ENCODE results near the gene TMOD1. TPM values are rescaled to one million over a fixed set of nuclear protein-coding genes. Genes with fewer than 3 reads are reported as not detected.
A peak's percentile ranks its signal among the peaks of the same experiment; 100 is the strongest.

Gene TMOD1
- total and polyA plus RNA-seq, 2 of the 8 experiments (the other 6 are each of a cell fraction or from before 2014, with no cell fraction given): 0.17 to 0.88 TPM

DNA sequence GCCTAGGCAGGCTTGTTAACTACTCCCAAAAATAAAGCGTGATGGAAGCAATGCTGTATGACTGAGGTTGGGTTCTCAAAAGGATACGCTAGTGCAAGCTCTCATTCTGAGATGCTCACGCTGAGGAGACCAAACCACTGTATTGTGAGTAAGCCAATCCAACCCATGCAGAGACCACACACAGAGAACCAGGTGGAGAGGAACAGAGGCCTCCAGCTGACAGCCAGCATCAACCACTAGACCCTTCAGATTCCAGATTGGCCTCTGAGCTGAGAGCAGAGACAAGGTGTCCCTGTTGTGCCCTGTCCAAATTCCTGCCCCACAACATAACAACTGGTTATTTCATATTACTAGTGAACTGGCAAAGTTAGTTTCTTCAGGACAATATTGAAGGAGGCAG, 127.2 kb downstream of the TMOD1 start:
- Histone ChIP-seq H4K8ac (ENCODE audit: extremely low read depth, insufficient read depth, low read length) (no peak overlapping the region), H3K36me3 (ENCODE audit: control insufficient read depth in 2 of 4, insufficient read depth in 4 of 4, low read length in 3 of 4) (peaks cover 0 to 27% (median 16%) of the 10 kb centered on the region in 4 experiments; a peak in 7 of 8 replicates), H3K4me3 (ENCODE audit: extremely low read depth in 1 of 4, insufficient read depth in 2 of 4, low read depth in 3 of 4, low read length in 4 of 4) (no peak overlapping the region), H3K4me2 (ENCODE audit: insufficient read depth in 1 of 2, low read depth in 2 of 2, low read length in 2 of 2) (peak overlapping the region; percentile 8 to 29; a peak in 1 of 4 replicates), H2BK20ac (ENCODE audit: low read length) (no peak overlapping the region), H3K23ac (ENCODE audit: insufficient read length) (no peak overlapping the region), H3K18ac (ENCODE audit: extremely low read depth, low read length) (no peak overlapping the region), H3K27ac (ENCODE audit: low read depth, low read length) (no peak overlapping the region), H2BK12ac (ENCODE audit: low read depth, low read length) (no peak overlapping the region), H2BK120ac (replicated peaks; ENCODE audit: low read depth, low read length) (no peak overlapping the region), H3K9me3 (ENCODE audit: insufficient read depth in 2 of 2, low read depth in 1 of 2, low read length in 1 of 2) (0 out of 4 replicates have a peak, but pooled peaks cover 0 to 3% of the 10 kb centered on the region in 2 experiments), H3K4ac (replicated peaks; ENCODE audit: insufficient read length, low read depth, low read length) (no peak overlapping the region), H2AFZ (ENCODE audit: low read length) (no peak overlapping the region), H3K23me2 (ENCODE audit: low read depth, low read length) (no peaks in the 10 kb centered on the region; the same call in 1 of the 2 replicates), H2AK5ac (ENCODE audit: low read depth, low read length) (no peak overlapping the region), H3K27me3 (replicated peaks in 1 of 4; ENCODE audit: control insufficient read depth in 3 of 4, extremely low read depth in 1 of 4, insufficient read depth in 3 of 4, low read length in 3 of 4) (no peaks in the 10 kb centered on the region), H2BK15ac (ENCODE audit: low read length) (no peak overlapping the region), H4K5ac (ENCODE audit: insufficient read length, low read depth, low read length) (no peak overlapping the region), H3K79me2 (ENCODE audit: control insufficient read depth in 1 of 2, insufficient read depth in 2 of 2, low read length in 2 of 2) (peaks cover 9 to 54% of the 10 kb centered on the region in 2 experiments), H3K9ac (replicated peaks in 1 of 4; ENCODE audit: extremely low read depth in 1 of 4, low read depth in 3 of 4, low read length in 3 of 4) (no peak overlapping the region), H2BK5ac (ENCODE audit: low read depth, low read length) (no peak overlapping the region), H4K91ac (replicated peaks; ENCODE audit: insufficient read length, low read length) (no peak overlapping the region), H3K14ac (ENCODE audit: insufficient read length) (no peak overlapping the region), H3K56ac (replicated peaks; ENCODE audit: insufficient read length, low read depth, low read length) (no peak overlapping the region), H3K79me1 (ENCODE audit: low read depth, low read length) (peaks cover 8% of the 10 kb centered on the region; the same call in 1 of the 2 replicates), H3K4me1 (replicated peaks in 1 of 4; ENCODE audit: control insufficient read depth in 3 of 4, insufficient read depth in 4 of 4, low read length in 3 of 4) (peaks cover 0 to 11% (median 4%) of the 10 kb centered on the region in 4 experiments; a peak in 3 of 7 replicates), H4K20me1 (replicated peaks in 1 of 2; ENCODE audit: control insufficient read depth in 1 of 2, insufficient read depth in 2 of 2, low read length in 2 of 2) (peaks cover 3 to 5% of the 10 kb centered on the region in 2 experiments)
- FAIRE-seq: no peak
- DNase-seq (ENCODE audit: low read depth in 1 of 2, low spot score in 2 of 2): no peak
- ChIA-PET CTCF (ENCODE audit: partially characterized antibody) (interaction anchor here (0.6 to 4.0 kb wide), 5 partner anchors 14 to 414 kb away, joined by 3 to 28 read pairs (median 4); no protein-coding TSS in a partner anchor), POLR2A (ENCODE audit: partially characterized antibody) (interaction anchor here (1.0 to 2.2 kb wide), 3 partner anchors 9 to 13 kb away, joined by 3 to 6 read pairs (median 3); no protein-coding TSS in a partner anchor)
- 78% methylated on average over 3 of the region's 3 CpGs; no CpG with 5 or more reads in 1 of the 2 experiments for WGBS, 2 experiments (ENCODE audit: extremely low coverage in 1 of 2, insufficient coverage in 1 of 2, insufficient read length in 1 of 2, insufficient replicate concordance in 2 of 2, low coverage in 1 of 2, low lambda C conversion rate in 2 of 2, missing lambda C conversion rate in 1 of 2)
- TF ChIP-seq SIN3A (conservative IDR thresholded peaks at IDR 0.05 in 1 of 2, IDR thresholded peaks at IDR 0.05 in 1 of 2; ENCODE audit: low read depth in 1 of 2, low read length in 2 of 2) (peak; percentile 53 to 58; a peak in 1 of 4 replicates), GABPA (IDR thresholded peaks at IDR 0.05; ENCODE audit: borderline replicate concordance, insufficient read depth, low read length) (no peak), CBX5 (IDR thresholded peaks at IDR 0.05; ENCODE audit: low read depth, low read length) (no peak), USF2 (IDR thresholded peaks at IDR 0.05; ENCODE audit: low read length) (no peak), POU5F1 (IDR thresholded peaks at IDR 0.05; ENCODE audit: low read depth, low read length) (no peak)

Data from H1 (cell line).